Esophagus (tissue), 2 donors: ENCODE measurements around the gene NMNAT1. TPM values are rescaled to one million over a fixed set of nuclear protein-coding genes. Genes with fewer than 3 reads are reported as not detected.
A peak's percentile ranks its signal among the peaks of the same experiment; 100 is the strongest.

Experiments used
- H3K27ac ChIP-seq, 2 donors: one replicate each; pipeline ENCODE4 v1.5.1; 2013; ENCODE audit warnings: low read depth in 2 of 2, mild to moderate bottlenecking in 2 of 2, inconsistent platforms in 1 of 2, low read length in 1 of 2, moderate library complexity in 1 of 2
- H3K27me3 ChIP-seq, 2 donors: one replicate each; pipeline ENCODE4 v1.6.1; 2013; ENCODE audit warnings: low read length in 2 of 2, control low read depth in 1 of 2, mild to moderate bottlenecking in 1 of 2; ENCODE audit not compliant: insufficient read depth in 2 of 2, control insufficient read depth in 1 of 2
- H3K36me3 ChIP-seq, 2 donors: one replicate each; pipeline ENCODE4 v1.6.1; 2013; ENCODE audit warnings: low read length in 1 of 2; ENCODE audit not compliant: control insufficient read depth in 2 of 2, insufficient read depth in 2 of 2
- H3K4me1 ChIP-seq, 2 donors: one replicate each; pipeline ENCODE4 v1.6.1; 2013; ENCODE audit warnings: low read length in 1 of 2; ENCODE audit not compliant: control insufficient read depth in 2 of 2, insufficient read depth in 2 of 2
- H3K4me3 ChIP-seq, 2 donors: one replicate each; pipeline ENCODE4 v1.5.1; 2013; ENCODE audit warnings: low read length in 2 of 2, mild to moderate bottlenecking in 2 of 2, low read depth in 1 of 2, moderate library complexity in 1 of 2
- H3K9me3 ChIP-seq, 2 donors: one replicate each; pipeline ENCODE4 v1.6.1; 2013; ENCODE audit warnings: mild to moderate bottlenecking in 2 of 2, low read depth in 1 of 2, low read length in 1 of 2, moderate library complexity in 1 of 2; ENCODE audit not compliant: control insufficient read depth in 2 of 2, insufficient read depth in 1 of 2
- WGBS, 2 donors: extraction: QIAGEN DNeasy Blood & Tissue Kit; methylation state at CpG; one replicate each; pipeline ENCODE4 v1.1.7; 2013; 5-methylcytosine and 5-hydroxymethylcytosine counted together
- polyA plus RNA-seq, 2 donors: library from polyadenylated mRNA; stranded (reverse); fragments of 200-250 nt; gene quantifications; one replicate each; pipeline ENCODE4 v1.2.3, GENCODE V29; 2013
- donor health status: healthy with polysubstance abuse.
- donor health status: Bipolar disorder and iron deficiency.

The NMNAT1 gene
- polyA plus RNA-seq, 2 donors, result 3.6 to 4.2 TPM

GRCh38 chr1:9906466-9906865, 36.8 kb upstream of the NMNAT1 start:
- H3K27me3 ChIP-seq, result no peaks in the 10 kb centered on the region
- no peaks in the 10 kb centered on the region for H3K36me3 ChIP-seq
- no peak overlapping the region for H3K4me3 ChIP-seq
- no peaks in the 10 kb centered on the region for H3K9me3 ChIP-seq
- H3K27ac ChIP-seq, result no peak overlapping the region
- WGBS, 2 donors, result 96 to 98% methylated on average over 2 of the region's 2 CpGs
- H3K4me1 ChIP-seq, result peaks cover 3 to 14% of the 10 kb centered on the region in 2 donors

GRCh38 chr1:9907441-9907840, 35.8 kb upstream of the NMNAT1 start:
- 56% methylated on average over 5 of the region's 5 CpGs for WGBS, 2 donors
- Histone ChIP-seq H3K27ac (peak overlapping the region; percentile 41 to 47), H3K4me1 (peaks cover 2 to 8% of the 10 kb centered on the region in 2 donors)

GRCh38 chr1:9908871-9909233, 34.4 kb upstream of the NMNAT1 start:
- Histone ChIP-seq H3K27me3 (no peaks in the 10 kb centered on the region), H3K4me3 (peak overlapping the region; percentile 88 to 90), H3K9me3 (no peaks in the 10 kb centered on the region), H3K27ac (peak overlapping the region in 1 of 2 donors; percentile 89), H3K36me3 (no peaks in the 10 kb centered on the region), H3K4me1 (peaks cover 2 to 8% of the 10 kb centered on the region in 2 donors)
- WGBS, 2 donors, result 44 to 48% methylated on average over 4 of the region's 4 CpGs

More at GRCh38 chr1:9907441-9907840, 35.8 kb upstream of the NMNAT1 start:
- Histone ChIP-seq H3K36me3 (no peaks in the 10 kb centered on the region), H3K27me3 (no peaks in the 10 kb centered on the region), H3K4me3 (no peak overlapping the region), H3K9me3 (no peaks in the 10 kb centered on the region)

GRCh38 chr1:9909234-9910046, 33.8 kb upstream of the NMNAT1 start:
- Histone ChIP-seq H3K9me3 (no peaks in the 10 kb centered on the region), H3K27me3 (no peaks in the 10 kb centered on the region), H3K4me3 (peak overlapping the region; percentile 88 to 90), H3K4me1 (peaks cover 2 to 8% of the 10 kb centered on the region in 2 donors), H3K27ac (peak overlapping the region; percentile 84 to 89), H3K36me3 (no peaks in the 10 kb centered on the region)
- WGBS, 2 donors, result 1 to 2% methylated on average over 30 to 47 of the region's 47 CpGs

- Histone ChIP-seq H3K27me3 (no peaks in the 10 kb centered on the region), H3K4me3 (peak within 1 kb of the TSS; percentile 88 to 90), H3K36me3 (no peaks in the 10 kb centered on the region), H3K4me1 (peaks cover 2 to 8% of the 10 kb centered on the region in 2 donors), H3K9me3 (no peaks in the 10 kb centered on the region), H3K27ac (peak within 1 kb of the TSS; percentile 96 to 98)
- WGBS, 2 donors, result 1% methylated on average over 33 to 55 of the region's 55 CpGs
Measured at GRCh38 chr1:9910076-9910422, 33.2 kb upstream of the NMNAT1 start, which contains the start of gene CTNNBIP1. TSS of gene CTNNBIP1 (minus strand) at chr1:9910269. CDS start at chr1:9872064, 38,205 bp downstream.

GRCh38 chr1:9910423-9911178, 32.7 kb upstream of the NMNAT1 start:
- WGBS, 2 donors, result 0% methylated on average over 45 of the region's 45 CpGs
- no peaks in the 10 kb centered on the region for H3K36me3 ChIP-seq
- H3K9me3 ChIP-seq, result no peaks in the 10 kb centered on the region
- peak overlapping the region; percentile 51 to 52 for H3K4me3 ChIP-seq
- H3K27me3 ChIP-seq, result no peaks in the 10 kb centered on the region
- H3K4me1 ChIP-seq, result peaks cover 2 to 8% of the 10 kb centered on the region in 2 donors
- H3K27ac ChIP-seq, result peak overlapping the region; percentile 96 to 98

GRCh38 chr1:9912264-9912936, 30.9 kb upstream of the NMNAT1 start:
- Histone ChIP-seq H3K27ac (no peak overlapping the region), H3K9me3 (no peaks in the 10 kb centered on the region), H3K27me3 (no peaks in the 10 kb centered on the region), H3K4me1 (peaks cover 2 to 7% of the 10 kb centered on the region in 2 donors), H3K36me3 (no peaks in the 10 kb centered on the region), H3K4me3 (no peak overlapping the region)
- 78 to 80% methylated on average over 12 of the region's 12 CpGs for WGBS, 2 donors

- WGBS, 2 donors, result 50 to 54% methylated on average over 2 of the region's 2 CpGs
- Histone ChIP-seq H3K36me3 (no peaks in the 10 kb centered on the region), H3K27ac (no peak overlapping the region), H3K9me3 (no peaks in the 10 kb centered on the region), H3K4me1 (peaks cover 0 to 2% of the 10 kb centered on the region in 2 donors), H3K27me3 (no peaks in the 10 kb centered on the region), H3K4me3 (no peak overlapping the region)
Measured at GRCh38 chr1:9914610-9914937, 28.7 kb upstream of the NMNAT1 start.

- Histone ChIP-seq H3K27me3 (no peaks in the 10 kb centered on the region), H3K27ac (no peak overlapping the region), H3K9me3 (no peaks in the 10 kb centered on the region), H3K4me1 (no peaks in the 10 kb centered on the region), H3K36me3 (no peaks in the 10 kb centered on the region), H3K4me3 (no peak overlapping the region)
- 92 to 94% methylated on average over 2 of the region's 2 CpGs for WGBS, 2 donors
Measured at GRCh38 chr1:9916452-9916851, 26.8 kb upstream of the NMNAT1 start.
